SKM-1 (cell line): ENCODE results near the gene PYDC1.
"Not testable (repeated sequence)": the region's sequence is repeated elsewhere in the genome, so short reads cannot be mapped to it uniquely, and the experiment has no call there.

ENCODE experiments used
- DNase-seq: peaks from one replicate; lab custom pipeline; 2025; ENCODE audit not compliant: unreplicated experiment; lab: John Stamatoyannopoulos, UW

Gene PYDC1

DNA sequence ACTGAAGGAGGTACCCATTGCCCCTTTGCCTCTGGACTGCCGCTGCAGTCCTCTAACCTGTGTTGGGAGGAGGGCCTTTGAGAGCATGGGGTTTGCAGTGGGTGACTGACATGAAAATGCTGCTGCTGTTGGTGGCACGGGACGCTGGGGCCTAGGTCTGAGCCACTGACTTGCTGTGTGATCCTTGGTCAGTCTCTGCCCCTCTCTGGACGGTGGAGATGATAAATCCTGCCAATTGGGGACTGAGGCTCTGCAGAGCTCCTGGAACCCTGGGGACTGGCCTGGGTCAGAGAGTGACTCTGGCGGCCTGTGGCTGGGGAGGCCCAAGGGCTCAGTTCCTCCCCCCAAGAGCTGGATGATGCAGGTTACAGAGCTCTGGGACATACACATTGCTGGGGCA is 6.1 kb upstream of the PYDC1 start:
- DNase-seq = no peak

DNA sequence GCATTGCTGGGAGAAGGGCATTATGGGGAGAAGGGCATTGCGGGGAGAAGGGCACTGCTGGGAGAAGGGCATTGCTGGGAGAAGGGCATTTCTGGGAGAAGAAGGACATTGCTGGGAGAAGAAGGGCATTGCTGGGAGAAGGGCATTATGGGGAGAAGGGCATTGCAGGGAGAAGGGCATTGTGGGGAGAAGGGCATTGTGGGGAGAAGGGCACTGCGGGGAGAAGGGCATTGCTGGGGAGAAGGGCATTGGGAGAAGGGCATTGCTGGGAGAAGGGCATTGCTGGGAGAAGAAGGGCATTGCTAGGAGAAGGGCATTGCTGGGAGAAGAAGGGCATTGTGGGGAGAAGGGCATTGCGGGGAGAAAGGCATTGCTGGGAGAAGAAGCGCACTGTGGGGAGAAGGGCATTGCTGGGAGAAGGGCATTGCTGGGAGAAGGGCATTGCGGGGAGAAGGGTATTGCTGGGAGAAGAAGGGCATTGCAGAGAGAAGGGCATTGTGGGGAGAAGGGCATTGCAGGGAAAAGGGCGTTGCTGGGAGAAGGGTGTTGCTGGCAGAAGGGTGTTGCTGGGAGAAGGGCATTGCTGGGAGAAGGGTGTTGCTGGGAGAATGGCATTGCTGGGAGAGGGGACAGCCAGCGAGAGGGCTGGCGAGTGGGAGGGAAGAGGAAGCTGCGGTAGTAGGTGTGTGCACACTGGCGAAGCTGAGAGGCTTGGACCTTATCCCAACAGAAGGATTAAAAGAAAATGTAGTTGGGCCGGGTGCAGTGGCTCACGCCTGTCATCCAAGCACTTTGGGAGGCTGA is 4.6 kb upstream of the PYDC1 start:
- no peak for DNase-seq

DNA sequence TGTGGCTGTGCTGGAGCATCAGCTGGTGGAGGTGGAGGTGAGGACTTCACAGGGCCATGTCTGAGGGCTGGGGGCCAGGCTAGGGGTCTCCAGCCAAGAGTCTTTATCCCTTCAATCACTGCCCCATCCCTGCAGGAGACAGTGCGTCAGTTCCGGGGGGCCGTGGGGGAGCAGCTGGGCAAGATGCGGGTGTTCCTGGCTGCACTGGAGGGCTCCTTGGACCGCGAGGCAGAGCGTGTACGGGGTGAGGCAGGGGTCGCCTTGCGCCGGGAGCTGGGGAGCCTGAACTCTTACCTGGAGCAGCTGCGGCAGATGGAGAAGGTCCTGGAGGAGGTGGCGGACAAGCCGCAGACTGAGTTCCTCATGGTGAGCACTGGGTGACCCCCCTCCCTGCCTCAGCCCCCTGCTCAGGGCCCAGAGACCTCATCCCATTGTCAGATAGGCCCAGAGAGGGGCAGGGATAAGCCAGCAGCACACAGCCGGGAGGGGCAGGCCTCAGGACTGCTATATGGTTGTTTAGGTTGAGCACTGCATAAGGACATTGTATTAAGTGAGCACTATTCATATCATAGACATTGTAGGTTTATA is 2.3 kb upstream of the PYDC1 start:
- DNase-seq = no peak

DNA sequence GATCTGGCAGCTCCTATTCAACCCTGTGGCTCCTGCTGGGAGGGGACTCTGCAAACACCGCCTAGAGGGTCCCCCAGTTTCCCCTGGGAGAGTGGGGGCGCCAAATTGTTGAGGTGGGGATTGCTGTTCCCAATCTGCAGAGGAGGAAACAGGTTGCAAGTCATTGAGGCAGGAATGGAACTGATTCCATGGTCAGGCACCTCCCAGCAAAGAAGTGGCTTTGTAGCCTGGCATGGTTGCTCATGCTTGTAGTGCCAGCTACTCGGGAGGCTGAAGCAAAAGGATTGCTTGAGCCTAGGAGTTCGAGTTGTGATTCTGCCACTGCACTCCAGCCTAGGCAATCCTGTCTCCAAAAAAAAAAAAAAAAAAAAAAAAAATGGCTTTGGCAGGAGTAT is 198 bp upstream of the PYDC1 start:
- no peak for DNase-seq

DNA sequence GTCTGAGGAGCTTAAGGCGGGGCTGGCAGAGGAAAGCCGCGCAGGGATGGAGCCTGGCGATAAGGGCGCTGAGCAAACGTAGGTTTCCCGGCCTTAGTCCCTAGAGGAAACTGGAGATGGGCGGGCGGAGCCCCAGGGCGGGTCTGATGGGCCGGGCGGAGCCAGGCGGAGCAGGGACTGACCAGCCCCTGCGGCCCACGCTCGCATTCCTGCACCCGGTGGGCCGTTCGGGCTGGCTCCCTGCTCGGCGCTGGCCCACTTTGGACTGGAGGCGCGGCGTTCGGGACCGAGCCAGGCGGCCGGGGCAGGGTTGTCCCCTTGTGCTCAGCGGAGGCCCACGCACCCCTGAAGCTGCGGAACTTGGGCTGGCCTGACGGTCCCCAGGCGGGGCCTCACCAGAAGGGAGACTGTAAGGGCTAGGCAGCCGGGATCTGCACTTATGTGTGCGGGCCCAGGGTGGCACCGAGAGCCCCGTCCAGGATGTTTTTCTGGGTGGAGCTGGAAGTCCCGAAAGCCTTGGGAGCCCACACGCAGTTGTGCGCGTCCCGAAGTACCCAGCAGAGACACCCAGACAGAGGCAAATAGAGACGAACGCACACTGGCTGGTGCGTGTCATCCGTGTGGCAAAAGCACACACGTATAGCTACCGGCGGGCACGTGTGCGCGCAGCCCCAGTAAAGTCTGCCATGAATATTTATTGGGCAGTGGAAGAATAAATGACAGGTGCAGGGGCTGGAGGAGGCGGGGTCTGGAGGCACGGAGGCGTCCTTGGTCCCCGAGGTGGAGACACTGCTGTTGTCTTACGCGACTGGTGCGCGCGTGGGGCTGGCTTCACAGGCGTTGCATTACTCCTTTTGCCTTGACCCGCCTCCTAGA is 1.4 kb downstream of the PYDC1 start:
- DNase-seq = no peak

DNA sequence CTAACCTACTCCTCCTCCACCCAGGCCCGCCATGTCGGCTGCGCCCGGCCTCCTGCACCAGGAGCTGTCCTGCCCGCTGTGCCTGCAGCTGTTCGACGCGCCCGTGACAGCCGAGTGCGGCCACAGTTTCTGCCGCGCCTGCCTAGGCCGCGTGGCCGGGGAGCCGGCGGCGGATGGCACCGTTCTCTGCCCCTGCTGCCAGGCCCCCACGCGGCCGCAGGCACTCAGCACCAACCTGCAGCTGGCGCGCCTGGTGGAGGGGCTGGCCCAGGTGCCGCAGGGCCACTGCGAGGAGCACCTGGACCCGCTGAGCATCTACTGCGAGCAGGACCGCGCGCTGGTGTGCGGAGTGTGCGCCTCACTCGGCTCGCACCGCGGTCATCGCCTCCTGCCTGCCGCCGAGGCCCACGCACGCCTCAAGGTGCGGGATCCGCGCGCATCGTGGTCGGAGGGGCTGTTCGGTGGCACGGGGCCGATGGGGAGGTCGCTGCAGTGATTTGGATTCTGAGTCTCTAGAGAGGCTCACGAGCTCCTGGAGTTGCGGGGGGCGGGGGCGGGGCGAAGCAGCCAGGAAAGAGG is 2.1 kb downstream of the PYDC1 start:
- DNase-seq = no peak

DNA sequence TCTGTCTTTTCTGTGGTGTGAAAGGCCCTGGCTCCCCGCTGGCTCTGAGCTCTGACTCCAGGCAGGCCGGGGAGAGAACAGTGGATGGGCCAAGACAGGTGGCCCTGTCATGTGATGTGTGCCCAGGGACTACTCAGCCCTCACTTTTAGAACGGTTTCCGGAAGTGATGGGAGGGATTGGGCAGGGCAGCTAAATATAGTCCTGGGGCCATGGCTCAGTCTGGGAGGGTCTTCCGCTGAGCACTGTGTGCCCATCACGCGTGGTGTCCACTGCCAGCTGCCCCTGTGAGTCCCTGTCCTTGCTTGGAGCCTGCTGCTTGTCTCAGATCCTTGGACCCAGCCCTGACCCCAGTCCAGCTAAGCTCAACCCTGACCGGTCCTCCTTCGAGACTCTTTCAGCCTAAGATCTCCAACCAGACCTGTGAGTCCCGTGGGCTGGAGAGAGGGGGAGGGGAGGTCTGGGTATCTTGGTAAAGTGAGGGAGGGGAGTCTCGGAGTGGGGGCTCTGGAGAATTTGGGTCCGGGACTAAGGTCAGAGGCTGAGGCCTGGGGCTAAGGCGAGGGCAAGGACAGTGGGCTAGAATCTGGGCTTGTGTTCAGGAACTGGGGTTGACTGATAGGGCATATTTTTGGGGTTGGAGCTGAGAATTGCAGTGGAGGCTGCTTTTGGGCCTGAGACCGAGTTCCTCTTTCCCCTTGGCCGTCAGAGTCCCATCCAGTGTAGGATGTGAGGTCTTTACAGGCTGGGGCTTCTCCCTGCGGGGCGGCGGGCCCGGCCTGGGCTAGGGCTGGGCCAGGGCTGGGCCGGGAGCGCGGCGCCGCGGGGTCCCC is 2.8 kb downstream of the PYDC1 start, which contains the start of gene TRIM72:
TRIM72 (plus strand) TSS at position 243 of the 831 bp plus-strand sequence. CDS start 620 bp downstream, outside the sequence.
- DNase-seq = no peak

DNA sequence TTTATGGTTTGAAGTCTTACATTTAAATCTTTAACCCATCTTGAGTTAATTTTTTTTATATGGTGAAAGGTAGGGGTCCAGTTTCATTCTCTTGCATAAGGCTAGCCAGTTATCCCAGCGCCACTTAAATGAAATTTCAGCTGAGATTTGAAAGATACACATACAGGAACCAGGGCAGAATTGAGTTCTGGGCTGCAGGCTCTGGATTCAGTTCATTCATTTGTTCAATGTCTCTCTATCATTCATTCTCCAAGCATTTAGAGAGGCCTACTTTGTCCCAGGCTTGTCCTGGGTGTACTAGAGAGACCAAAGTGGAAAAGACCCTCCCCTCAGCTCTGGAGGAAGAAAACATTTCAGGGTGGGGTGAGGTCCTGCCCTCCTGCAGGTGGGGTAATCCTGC is 3.6 kb downstream of the PYDC1 start:
- DNase-seq = no peak

DNA sequence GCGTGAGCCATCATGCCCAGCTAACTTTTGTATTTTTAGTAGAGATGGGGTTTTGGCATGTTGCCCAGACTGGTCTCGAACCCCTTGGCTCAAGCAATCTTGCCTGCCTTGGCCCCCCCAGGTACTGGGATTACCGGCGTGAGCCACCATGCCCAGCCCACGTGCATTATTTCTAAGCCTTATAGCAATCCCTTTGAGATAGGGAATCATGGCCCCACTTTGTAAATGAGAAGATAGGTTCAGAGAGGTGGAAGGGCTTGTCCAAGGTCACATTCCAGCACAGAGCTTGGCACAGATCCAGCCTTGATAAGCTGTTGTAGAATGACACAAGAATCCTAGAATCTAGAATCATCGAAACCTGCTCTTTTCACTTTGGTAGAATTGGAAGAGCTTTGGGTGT is 10.2 kb downstream of the PYDC1 start:
- DNase-seq = no peak

DNA sequence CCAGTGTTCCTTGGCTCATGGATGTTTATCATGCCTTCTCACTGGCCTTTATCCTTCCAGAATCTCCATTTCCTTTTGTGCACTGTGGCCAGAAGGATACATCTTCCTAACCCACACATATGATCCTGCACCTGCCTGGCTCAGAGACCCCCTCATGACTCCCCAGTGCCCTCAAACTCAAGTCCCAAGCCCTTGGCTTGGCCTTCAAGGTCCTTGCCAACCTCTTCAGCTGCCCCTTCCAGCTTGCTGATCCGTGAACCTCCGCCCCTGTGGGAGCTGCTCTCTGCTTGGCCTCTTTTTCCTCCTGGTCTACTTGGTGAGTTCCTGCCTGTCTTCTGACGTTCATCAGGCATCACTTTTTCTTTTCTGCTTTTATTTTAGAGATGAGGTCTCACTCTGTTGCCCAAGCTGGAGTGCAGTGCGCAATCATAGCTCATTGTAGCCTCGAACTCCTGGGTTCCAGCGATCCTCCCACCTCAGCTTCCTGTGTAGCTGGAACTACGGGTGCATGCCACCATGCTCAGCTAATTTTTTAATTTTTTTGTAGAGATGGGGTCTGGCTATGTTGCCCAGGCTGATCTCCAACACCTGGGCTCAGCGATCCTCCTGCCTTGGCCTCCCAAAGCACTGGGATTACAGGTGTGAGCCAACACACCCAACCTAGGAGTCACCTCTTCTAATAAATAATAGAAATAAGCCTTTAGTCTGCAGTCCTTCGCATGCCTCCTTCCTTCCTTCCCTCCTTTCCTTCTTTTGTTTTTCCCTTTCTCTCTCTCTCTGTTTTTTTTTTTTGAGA is 11.9 kb downstream of the PYDC1 start:
- no peak for DNase-seq

DNA sequence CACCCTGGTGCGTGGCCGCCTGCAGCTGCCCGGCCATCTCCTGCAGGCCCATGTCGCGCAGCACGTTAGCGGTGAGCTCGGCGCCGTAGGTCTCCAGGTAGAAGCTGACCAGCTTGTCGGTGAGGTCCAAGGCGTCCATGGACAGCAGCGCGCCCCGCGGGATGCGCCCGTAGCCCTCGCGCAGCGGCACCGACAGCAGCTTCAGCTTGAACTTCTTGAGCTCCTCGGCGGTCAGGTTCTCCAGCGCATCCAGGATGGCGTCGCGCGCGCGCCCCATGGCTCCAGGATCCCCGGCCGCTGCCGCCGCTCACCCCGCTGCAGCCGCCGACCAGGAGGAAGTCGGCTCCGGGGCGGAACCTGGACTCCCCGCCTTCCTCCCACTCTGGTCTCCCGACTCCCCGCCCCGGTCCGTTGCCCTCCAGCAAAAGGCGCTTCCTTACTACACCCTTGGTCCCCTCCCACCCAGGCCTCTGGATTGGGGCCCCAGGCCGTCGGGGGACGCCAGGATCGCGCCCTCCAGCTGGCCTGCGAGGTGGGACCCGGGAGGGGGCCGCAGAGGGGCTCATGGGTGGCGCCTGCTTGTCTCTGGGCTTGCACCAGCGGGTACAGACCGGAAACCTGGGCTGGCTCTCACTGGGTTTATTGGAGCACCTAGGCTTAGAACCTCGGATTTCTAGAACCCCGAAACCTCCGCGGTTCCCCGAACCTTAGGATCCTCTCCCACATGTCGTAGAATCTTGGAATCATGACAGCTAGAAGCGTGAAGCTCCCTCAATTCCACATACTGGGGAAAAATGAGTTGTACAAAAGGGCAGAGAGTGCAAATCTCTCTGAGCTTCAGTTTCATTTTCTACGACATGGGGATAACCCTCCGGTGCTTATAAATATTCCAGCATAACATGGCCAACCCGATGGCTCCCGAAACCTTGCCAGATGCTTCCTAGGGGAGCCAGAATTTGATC is 14.2 kb downstream of the PYDC1 start, which contains the start of gene PYCARD:
PYCARD (minus strand) TSS at position 347 of the 962 bp plus-strand sequence; CDS start at position 277, 70 bp downstream.
- DNase-seq = peak; percentile 36

DNA sequence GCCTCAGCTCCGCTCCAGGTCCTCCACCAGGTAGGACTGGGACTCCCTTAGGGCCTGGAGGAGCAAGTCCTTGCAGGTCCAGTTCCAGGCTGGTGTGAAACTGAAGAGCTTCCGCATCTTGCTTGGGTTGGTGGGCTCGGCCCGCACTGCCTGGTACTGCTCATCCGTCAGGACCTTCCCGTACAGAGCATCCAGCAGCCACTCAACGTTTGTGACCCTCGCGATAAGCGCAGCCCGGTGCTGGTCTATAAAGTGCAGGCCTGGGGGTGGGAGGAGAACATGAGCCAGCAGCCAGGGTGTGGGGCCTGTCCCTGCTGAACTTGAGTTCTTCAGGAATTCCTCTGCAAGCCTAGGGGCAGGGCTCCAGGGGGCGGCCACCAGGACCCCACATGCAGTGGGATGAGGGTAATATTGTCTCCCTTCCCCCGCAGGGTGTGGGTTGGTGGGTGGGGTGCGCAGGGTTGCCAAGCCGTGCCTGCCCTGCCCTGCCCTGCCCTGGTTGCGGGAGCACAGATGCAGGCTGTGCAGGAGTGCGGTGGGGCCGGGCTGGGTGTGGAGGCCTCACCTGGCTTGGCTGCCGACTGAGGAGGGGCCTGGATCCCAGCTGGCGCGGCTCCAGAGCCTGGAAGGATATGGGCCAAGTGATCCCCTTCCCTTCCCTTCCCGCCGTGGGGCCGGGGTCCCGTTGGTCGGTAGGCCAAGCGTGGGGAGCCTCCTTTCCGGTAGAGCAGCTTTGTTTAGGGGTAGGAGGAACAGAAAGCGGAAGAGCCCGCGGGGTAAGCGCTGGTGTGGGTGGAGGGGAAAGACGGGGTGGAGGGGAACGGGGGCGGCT is 15.1 kb downstream of the PYDC1 start:
- DNase-seq = peak; percentile 70

DNA sequence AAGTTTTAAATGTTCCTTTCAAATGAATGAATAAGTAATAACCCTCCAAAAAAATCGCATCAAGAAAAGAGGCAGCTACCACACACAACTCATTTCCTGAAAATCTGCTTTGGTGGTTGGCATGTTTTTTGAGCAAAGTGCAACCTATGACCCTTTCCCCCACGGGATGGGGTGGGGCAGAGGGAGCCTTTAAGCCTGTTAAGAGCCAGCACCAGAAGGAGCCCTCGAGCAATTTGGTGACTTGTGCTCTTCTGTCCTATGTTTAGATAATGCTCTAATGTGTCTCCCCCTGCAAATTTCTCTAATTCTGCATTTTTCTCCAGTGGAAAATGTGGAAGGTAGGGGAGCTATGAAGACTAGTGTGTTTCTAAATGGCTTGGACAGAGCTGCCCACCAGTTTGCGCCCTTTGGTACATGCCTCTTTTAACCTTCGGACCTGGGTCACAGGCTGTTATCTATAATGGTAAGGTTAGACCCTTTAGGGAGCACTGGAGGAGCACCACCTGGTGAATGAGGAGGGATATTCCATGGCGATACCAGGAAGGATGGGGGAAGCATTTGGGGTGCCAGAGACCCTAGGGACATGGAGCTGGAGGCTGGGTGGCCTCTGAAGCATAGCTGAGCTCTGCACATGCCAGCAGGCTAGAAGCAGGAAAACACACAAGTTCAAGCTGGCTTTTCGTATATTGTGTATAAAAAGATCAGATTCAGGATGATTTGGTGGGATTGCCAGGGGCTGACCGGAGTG is 15.9 kb downstream of the PYDC1 start:
- no peak for DNase-seq

DNA sequence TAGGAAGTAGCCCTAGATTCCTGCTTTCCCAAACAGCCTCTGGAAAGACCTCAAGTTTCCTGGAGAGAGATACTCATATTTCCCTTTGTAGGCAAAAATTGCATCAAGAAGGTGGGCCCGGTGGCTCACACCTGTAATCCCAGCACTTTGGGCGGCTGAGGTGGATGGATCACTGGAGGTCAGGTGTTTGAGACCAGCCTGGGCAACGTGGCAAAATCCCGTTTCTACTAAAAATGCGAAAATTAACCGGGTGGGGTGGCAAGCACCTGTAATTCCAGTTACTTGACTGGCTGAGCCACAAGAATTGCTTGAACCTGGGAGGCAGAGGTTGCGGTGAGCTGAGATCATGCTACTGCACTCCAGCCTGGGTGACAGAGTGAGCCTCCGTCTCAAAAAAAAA is 16.8 kb downstream of the PYDC1 start:
- not testable (repeated sequence) for DNase-seq

DNA sequence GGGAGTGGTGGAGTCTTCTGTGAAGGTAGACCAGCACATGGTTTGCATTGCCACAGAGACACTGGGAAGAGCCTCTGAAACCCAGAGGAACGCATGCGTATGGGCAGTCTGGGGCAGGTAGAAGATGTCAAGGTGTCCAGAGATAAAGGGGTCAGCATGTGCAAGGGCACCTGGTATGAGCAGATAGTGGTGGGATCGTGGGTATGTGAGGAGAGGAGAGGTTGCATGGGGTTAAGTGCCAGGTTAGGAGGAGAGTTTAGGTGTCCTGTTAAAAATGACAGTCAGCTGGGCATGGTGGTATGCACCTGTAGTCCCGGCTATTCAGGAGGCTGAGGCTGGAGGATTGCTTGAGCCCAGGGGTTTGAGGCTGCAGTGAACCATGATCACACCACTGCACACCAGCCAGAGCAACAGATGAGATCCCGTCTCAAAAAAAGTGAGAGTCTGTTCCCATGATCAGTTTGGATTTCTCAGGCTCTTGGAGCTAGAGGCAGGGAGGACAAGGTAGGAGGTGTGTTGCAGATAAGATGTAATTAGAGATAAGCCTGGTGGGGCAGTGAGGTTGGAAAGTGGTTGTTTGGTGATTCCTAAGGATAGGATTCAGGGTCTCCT is 17.4 kb downstream of the PYDC1 start:
- no peak for DNase-seq

DNA sequence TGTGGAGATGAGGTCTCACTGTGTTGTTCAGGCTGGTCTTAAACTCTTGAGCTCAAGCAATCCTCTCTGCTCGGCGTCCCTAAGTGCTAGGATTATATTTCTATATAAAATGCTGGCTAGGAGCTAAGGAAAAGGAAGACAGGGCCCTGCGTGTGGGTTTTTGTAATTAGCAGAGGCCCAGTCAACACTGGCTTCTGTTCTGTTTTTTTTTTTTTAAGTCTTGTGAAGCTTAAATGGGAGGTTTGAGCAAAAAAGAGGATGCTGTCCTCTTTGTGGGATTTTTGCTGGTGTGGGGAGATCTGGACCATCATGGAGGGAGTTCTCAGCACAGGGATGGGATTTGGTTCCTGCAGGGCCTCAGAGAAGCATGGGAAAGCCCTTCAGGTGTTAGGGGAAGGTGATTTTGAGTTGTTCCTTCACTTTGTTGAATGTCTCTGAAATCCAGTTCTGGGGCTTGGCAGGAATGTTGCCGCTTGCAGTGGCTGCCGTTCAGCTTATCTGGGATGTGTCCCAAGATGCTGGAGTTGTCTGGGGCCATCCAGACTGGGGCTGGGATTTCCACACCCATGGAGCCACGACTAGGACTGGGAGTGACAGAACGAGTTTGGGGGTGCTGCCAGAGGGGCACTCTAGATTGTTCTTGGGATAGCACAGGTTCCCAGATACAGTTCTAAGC is 18.6 kb downstream of the PYDC1 start:
- no peak for DNase-seq
